GM10248 (cell line): ENCODE results near the gene PARP9.

Experiments used
- CTCF ChIA-PET: fragments of 300-600 bp; sonication (Branson Sonifier 250); formaldehyde crosslinking; extraction: SDS; loops from one replicate; lab custom pipeline; 2021; ENCODE audit warnings: antibody characterized with exemption; lab: Yijun Ruan, JAX
- POLR2A ChIA-PET: fragments of 350-650 bp; sonication (Branson Sonifier 250); formaldehyde crosslinking; extraction: SDS; loops from one replicate; lab custom pipeline; 2020; ENCODE audit warnings: antibody characterized with exemption; lab: Yijun Ruan, JAX
- DNase-seq: peaks from one replicate; pipeline ENCODE4 v3.0.0; 2012; ENCODE audit errors: extremely low spot score
- CTCF ChIP-seq: IDR thresholded peaks from 2 replicates; pipeline ENCODE4 v1.5.1; 2012; ENCODE audit warnings: mild to moderate bottlenecking, low read depth; ENCODE audit errors: extremely low read depth, missing control alignments, control extremely low read depth

The PARP9 gene

GRCh38 chr3:122564155-122564912 is at the start of gene PARP9, which contains the start of gene DTX3L:
TSS of gene PARP9 (minus strand) at chr3:122564300. CDS start at chr3:122559620, 4,680 bp downstream.
TSS of gene DTX3L (plus strand) at chr3:122564338. CDS start at chr3:122564427, 89 bp downstream.
- POLR2A ChIA-PET = interaction anchor here (0.5 to 1.3 kb wide), 3 partner anchors 15 to 180 kb away, joined by 3 read pairs; partner anchors contain the start of gene FAM162A

GRCh38 chr3:122612696-122613095 is 48.6 kb upstream of the PARP9 start:
- CTCF ChIA-PET = interaction anchor here (1.1 to 3.3 kb wide), 4 partner anchors 12 to 67 kb away, joined by 3 to 9 read pairs (median 4); partner anchors contain the start of gene PARP15
- DNase-seq = no peak
- POLR2A ChIA-PET = no interaction called here
- TF ChIP-seq CTCF = no peak

More at GRCh38 chr3:122564155-122564912, at the start of gene PARP9, which contains the start of gene DTX3L:
- no peak for TF ChIP-seq CTCF
- DNase-seq = peak; percentile 80
- CTCF ChIA-PET = interaction anchor here (0.9 to 4.5 kb wide), 6 partner anchors 10 to 152 kb away, joined by 3 to 28 read pairs (median 4); no protein-coding TSS in a partner anchor

- ChIA-PET CTCF (interaction anchor here (0.9 to 1.1 kb wide), 2 partner anchors 13 to 70 kb away, joined by 3 read pairs; no protein-coding TSS in a partner anchor), POLR2A (interaction anchor here (0.5 kb wide), 1 partner anchor 14 kb away, joined by 3 read pairs; no protein-coding TSS in a partner anchor)
- TF ChIP-seq CTCF = no peak
- DNase-seq = peak; percentile 82
These were observed 45.9 kb upstream of the PARP9 start for GRCh38 chr3:122609798-122610559.

- DNase-seq = no peak
- ChIA-PET POLR2A (no interaction called here), CTCF (no interaction called here)
- no peak for TF ChIP-seq CTCF
These were observed 44.8 kb upstream of the PARP9 start for GRCh38 chr3:122608916-122609315.

GRCh38 chr3:122606330-122606729 is 42.2 kb upstream of the PARP9 start:
- ChIA-PET CTCF (no interaction called here), POLR2A (no interaction called here)
- TF ChIP-seq CTCF = no peak
- no peak for DNase-seq

GRCh38 chr3:122603056-122603455 is 39.0 kb upstream of the PARP9 start:
- POLR2A ChIA-PET = no interaction called here
- CTCF ChIA-PET = no interaction called here
- no peak for DNase-seq
- no peak for TF ChIP-seq CTCF
